GM06990 (cell line): ENCODE data around the gene MBD2.
A peak's percentile ranks its signal among the peaks of the same experiment; 100 is the strongest.

Experiments used
- DNase-seq: peaks from one replicate; pipeline ENCODE4 v3.0.0-alpha.2; 2011; ENCODE audit not compliant: insufficient read length; ENCODE audit errors: extremely low read depth
- H3K27me3 ChIP-seq: replicated peaks from 2 replicates; pipeline ENCODE4 v1.6.0; 2011; ENCODE audit warnings: low read length; ENCODE audit not compliant: control insufficient read depth, insufficient read depth
- H3K36me3 ChIP-seq: 2 replicates; pipeline ENCODE4 v1.5.1; 2011; ENCODE audit warnings: low read length; ENCODE audit not compliant: control insufficient read depth, insufficient read depth
- H3K4me3 ChIP-seq: replicated peaks from 2 replicates; pipeline ENCODE4 v1.5.1; 2011; ENCODE audit warnings: low read depth, mild to moderate bottlenecking, control low read depth, low read length
- TF ChIP-seq, protein P1 (sequence below): IDR thresholded peaks from 2 replicates; pipeline ENCODE4 v1.5.1; 2011; ENCODE audit warnings: low read length, control low read depth, mild to moderate bottlenecking, inconsistent platforms; ENCODE audit not compliant: insufficient read depth, poor library complexity, severe bottlenecking

Gene MBD2

DNA sequence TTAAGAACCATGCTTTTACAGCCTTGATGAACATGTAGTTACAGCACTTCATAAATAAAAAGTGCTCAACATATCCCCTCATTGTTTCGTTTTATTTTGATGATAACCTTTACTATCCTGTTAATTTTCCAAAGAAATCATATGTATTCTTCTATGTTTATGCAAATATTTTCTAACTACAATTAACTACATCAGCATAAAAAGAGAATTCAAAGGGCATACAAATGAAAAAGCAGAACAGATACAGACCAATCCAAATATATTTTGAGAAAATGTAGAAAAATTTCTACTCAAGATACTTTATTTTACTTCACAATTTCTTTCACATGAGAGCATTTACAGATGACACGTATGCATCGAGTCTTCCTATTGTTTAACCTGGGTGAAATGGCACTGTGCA is 69.1 kb downstream of the MBD2 start:
- Histone ChIP-seq H3K27me3 (no peaks in the 10 kb centered on the region), H3K36me3 (peaks cover 25% of the 10 kb centered on the region), H3K4me3 (no peak overlapping the region)
- DNase-seq, result no peak
- TF ChIP-seq, protein P1, sequence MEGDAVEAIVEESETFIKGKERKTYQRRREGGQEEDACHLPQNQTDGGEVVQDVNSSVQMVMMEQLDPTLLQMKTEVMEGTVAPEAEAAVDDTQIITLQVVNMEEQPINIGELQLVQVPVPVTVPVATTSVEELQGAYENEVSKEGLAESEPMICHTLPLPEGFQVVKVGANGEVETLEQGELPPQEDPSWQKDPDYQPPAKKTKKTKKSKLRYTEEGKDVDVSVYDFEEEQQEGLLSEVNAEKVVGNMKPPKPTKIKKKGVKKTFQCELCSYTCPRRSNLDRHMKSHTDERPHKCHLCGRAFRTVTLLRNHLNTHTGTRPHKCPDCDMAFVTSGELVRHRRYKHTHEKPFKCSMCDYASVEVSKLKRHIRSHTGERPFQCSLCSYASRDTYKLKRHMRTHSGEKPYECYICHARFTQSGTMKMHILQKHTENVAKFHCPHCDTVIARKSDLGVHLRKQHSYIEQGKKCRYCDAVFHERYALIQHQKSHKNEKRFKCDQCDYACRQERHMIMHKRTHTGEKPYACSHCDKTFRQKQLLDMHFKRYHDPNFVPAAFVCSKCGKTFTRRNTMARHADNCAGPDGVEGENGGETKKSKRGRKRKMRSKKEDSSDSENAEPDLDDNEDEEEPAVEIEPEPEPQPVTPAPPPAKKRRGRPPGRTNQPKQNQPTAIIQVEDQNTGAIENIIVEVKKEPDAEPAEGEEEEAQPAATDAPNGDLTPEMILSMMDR, result no peak

DNA sequence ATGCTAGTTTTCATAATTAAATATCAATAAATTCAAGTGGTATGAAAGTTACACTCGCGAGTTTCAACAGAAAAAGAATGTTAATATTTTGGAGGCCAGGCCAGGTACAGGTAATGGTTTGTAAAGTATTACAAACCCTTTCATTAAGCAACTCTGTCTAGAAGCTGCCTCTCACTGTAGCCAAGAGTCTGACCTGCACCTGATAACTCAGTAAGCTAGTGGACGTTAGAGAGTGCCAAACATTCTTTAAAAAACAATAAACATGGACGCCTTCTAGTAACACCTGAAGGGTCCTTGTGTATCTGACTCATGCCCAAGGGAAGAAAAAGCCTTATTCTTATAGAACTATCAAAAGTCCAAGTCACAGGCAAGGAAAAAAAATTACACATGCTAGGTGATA is 70.2 kb downstream of the MBD2 start:
- Histone ChIP-seq H3K4me3 (no peak overlapping the region), H3K36me3 (peaks cover 18% of the 10 kb centered on the region), H3K27me3 (no peaks in the 10 kb centered on the region)
- no peak for DNase-seq
- TF ChIP-seq, protein P1, result no peak

DNA sequence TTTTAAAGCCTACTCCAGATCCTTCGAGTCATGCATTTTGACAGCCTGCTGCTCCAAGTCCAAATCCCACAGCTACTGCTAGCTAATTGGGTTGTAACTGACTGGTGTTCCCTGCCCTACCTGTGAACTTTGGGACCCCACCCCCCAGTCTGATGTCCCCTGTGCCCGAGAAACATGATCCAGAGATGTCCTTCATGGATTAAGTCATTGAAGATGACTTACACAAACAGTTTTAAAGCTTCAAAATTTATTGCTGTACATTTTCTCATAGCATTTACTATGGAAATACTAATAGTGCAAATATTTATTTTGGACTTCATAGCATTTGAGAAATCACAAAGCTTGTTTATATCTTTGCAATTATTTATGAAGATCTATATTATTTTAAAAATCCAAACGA is 73.1 kb downstream of the MBD2 start:
- H3K27me3 ChIP-seq, result no peaks in the 10 kb centered on the region
- H3K36me3 ChIP-seq, result peaks cover 6% of the 10 kb centered on the region
- TF ChIP-seq, protein P1, result no peak
- no peak for DNase-seq
- H3K4me3 ChIP-seq, result no peak overlapping the region

DNA sequence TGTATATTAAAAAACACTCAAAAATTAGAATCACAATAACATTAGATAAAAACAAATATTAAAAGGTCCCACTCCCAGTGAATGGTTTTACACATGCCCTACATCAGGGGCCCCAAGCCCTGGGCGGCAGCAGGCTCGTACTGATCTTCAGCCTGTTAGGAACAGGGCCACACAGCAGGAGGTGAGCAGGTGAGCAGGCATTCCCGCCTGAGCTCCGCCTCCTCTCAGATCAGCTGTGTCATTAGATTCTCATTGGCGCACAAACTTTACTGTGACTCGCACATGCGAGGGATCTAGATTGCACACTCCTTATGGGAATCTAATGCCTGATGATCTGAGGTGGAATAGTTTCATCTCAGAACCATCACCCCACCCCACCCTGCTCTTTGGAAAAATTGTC is 74.2 kb downstream of the MBD2 start:
- H3K4me3 ChIP-seq, result no peak overlapping the region
- H3K36me3 ChIP-seq, result peaks cover 5% of the 10 kb centered on the region
- DNase-seq, result no peak
- no peaks in the 10 kb centered on the region for H3K27me3 ChIP-seq
- TF ChIP-seq, protein P1, result no peak

DNA sequence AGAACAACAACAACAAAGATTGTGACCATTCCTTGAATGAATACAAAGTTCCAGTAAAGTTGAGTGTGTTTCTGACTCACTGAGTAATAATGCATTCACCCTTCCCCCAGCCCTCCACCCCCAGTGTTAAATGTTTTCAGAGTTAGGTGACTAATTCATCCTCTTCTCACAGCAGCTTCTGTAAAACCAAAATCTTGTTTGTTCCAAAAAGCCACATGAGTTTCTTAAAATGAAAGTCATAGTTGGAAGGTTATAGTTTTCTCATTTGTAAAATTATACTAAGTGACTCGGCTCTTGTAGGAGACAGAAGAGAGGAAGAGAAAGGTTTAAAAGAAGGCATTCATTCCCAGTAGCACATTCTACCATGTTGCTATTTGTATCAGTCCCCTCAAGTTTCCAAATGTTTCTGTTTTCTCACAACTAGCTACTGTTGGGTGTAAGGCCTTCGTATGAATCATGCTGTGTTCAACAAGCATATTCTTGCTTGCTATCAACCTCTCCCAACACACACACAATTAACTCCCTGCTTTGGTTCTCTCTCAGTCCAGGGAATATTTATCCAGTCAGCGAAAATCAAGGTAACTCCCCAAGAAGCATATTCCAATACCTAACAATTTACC is 75.3 kb downstream of the MBD2 start:
- H3K4me3 ChIP-seq, result peak overlapping the region; percentile 27
- H3K27me3 ChIP-seq, result no peaks in the 10 kb centered on the region
- peaks cover 5% of the 10 kb centered on the region for H3K36me3 ChIP-seq
- TF ChIP-seq, protein P1, result no peak
- peak; percentile 71 for DNase-seq

DNA sequence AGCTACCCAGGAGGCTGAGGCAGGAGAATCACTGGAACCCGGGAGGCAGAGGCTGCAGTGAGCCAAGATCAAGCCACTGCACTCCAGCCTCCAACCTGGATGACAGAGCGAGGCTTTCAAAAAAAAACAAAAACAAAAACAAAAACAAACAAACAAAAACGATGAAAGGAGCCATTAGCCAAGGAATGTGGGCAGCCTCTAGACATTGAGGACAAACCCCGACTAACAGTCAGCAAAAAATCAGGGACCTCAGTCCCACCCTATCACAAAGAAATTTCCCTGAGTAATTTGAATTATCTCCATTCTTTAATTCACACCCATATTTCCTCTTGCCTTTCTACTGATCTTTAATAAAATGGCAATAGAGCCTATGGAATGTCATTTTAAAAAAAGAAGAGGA is 75.8 kb downstream of the MBD2 start:
- Histone ChIP-seq H3K27me3 (no peaks in the 10 kb centered on the region), H3K4me3 (no peak overlapping the region), H3K36me3 (peaks cover 5% of the 10 kb centered on the region)
- no peak for DNase-seq
- TF ChIP-seq, protein P1, result no peak
